ENCODE results near the gene ECE1.

Gene ECE1

GRCh38 chr1:21325231-21325718 is 35.0 kb upstream of the ECE1 start:
- DNase-seq (ENCODE audit: low spot score) = no peak

- DNase-seq (ENCODE audit: low spot score) = peak; percentile 39
Measured at GRCh38 chr1:21324368-21325141, 34.3 kb upstream of the ECE1 start.

GRCh38 chr1:21323091-21323490 is 32.8 kb upstream of the ECE1 start:
- DNase-seq (ENCODE audit: low spot score) = no peak

GRCh38 chr1:21322681-21323016 is 32.4 kb upstream of the ECE1 start:
- DNase-seq (ENCODE audit: low spot score) = no peak

- DNase-seq (ENCODE audit: low spot score) = no peak
Measured at GRCh38 chr1:21321963-21322680, 31.9 kb upstream of the ECE1 start.

- no peak for DNase-seq (ENCODE audit: low spot score)
Measured at GRCh38 chr1:21320410-21321108, 30.3 kb upstream of the ECE1 start.

GRCh38 chr1:21319447-21320407 is 29.5 kb upstream of the ECE1 start:
- DNase-seq (ENCODE audit: low spot score) = no peak

- DNase-seq (ENCODE audit: low spot score) = no peak
Measured at GRCh38 chr1:21318714-21319159, 28.5 kb upstream of the ECE1 start.

GRCh38 chr1:21318057-21318713 is 27.9 kb upstream of the ECE1 start:
- no peak for DNase-seq (ENCODE audit: low spot score)

- DNase-seq (ENCODE audit: low spot score) = no peak
Measured at GRCh38 chr1:21317690-21318043, 27.4 kb upstream of the ECE1 start.

GRCh38 chr1:21317035-21317689 is 26.9 kb upstream of the ECE1 start:
- DNase-seq (ENCODE audit: low spot score) = no peak

- DNase-seq (ENCODE audit: low spot score) = no peak
Measured at GRCh38 chr1:21314743-21315396, 24.6 kb upstream of the ECE1 start.

- DNase-seq (ENCODE audit: low spot score) = no peak
Measured at GRCh38 chr1:21313886-21314721, 23.8 kb upstream of the ECE1 start.

GRCh38 chr1:21313203-21313885 is 23.1 kb upstream of the ECE1 start:
- DNase-seq (ENCODE audit: low spot score) = no peak

- no peak for DNase-seq (ENCODE audit: low spot score)
Measured at GRCh38 chr1:21312407-21312992, 22.2 kb upstream of the ECE1 start.

- DNase-seq (ENCODE audit: low spot score) = no peak
Measured at GRCh38 chr1:21311016-21311415, 20.8 kb upstream of the ECE1 start.

GRCh38 chr1:21308847-21309652 is 18.8 kb upstream of the ECE1 start:
- no peak for DNase-seq (ENCODE audit: low spot score)
